Fibroblast of the aortic adventitia (primary cell): Measurements from ENCODE around the gene CRELD2. TPM values are rescaled to one million over a fixed set of nuclear protein-coding genes. Genes with fewer than 3 reads are reported as not detected.

Experiments
- DNase-seq: peaks from one replicate; pipeline ENCODE4 v3.0.0-alpha.2; 2010; ENCODE audit warnings: low read depth
- H3K4me3 ChIP-seq: 2 replicates; pipeline ENCODE4 v1.5.1; 2011; ENCODE audit warnings: low read depth, mild to moderate bottlenecking, control low read depth, low read length, moderate library complexity
- CTCF ChIP-seq: IDR thresholded peaks from 2 replicates; pipeline ENCODE4 v1.5.1; 2011; ENCODE audit warnings: mild to moderate bottlenecking, low read length, control low read depth, inconsistent platforms; ENCODE audit not compliant: insufficient read depth
- total RNA-seq: library from RNA; depleted of rRNA; stranded (reverse); fragments of >200 nt; gene quantifications from 2 replicates; pipeline ENCODE4 v1.2.3, GENCODE V29; 2012; ENCODE audit warnings: low replicate concordance

CRELD2 gene
- total RNA-seq, 1 donor: 34.0 TPM

GRCh38 chr22:49957826-49958365 lies 39.5 kb downstream of the CRELD2 start:
- no peak overlapping the region for H3K4me3 ChIP-seq
- TF ChIP-seq CTCF: no peak
- DNase-seq: no peak

- H3K4me3 ChIP-seq: no peak overlapping the region
- DNase-seq: no peak
- TF ChIP-seq CTCF: no peak
Observed at GRCh38 chr22:49958366-49958921, 40.0 kb downstream of the CRELD2 start.

GRCh38 chr22:49958931-49959781 lies 40.7 kb downstream of the CRELD2 start:
- DNase-seq: no peak
- no peak for TF ChIP-seq CTCF
- peak overlapping the region; percentile 84 for H3K4me3 ChIP-seq

GRCh38 chr22:49959782-49960158 lies 41.3 kb downstream of the CRELD2 start:
- peak overlapping the region; percentile 84 for H3K4me3 ChIP-seq
- DNase-seq: no peak
- no peak for TF ChIP-seq CTCF

GRCh38 chr22:49960159-49961004 lies 41.9 kb downstream of the CRELD2 start, which contains the start of gene PIM3:
PIM3 (plus strand) TSS chr22:49960772; CDS start chr22:49960948, 176 bp downstream.
- peak within 1 kb of the TSS; percentile 84 for H3K4me3 ChIP-seq
- no peak for TF ChIP-seq CTCF
- DNase-seq: peak; percentile 95

- peak overlapping the region; percentile 84 for H3K4me3 ChIP-seq
- DNase-seq: no peak
- no peak for TF ChIP-seq CTCF
Observed at GRCh38 chr22:49961005-49961600, 42.7 kb downstream of the CRELD2 start.
